HG03039 (cell line): ENCODE data around the gene TPM1.

ENCODE experiments used
- ATAC-seq: cut with Tn5 transposase; IDR thresholded peaks from one replicate; pipeline ENCODE4 v1.9.1; 2021; ENCODE audit warnings: mild to moderate bottlenecking, moderate library complexity; ENCODE audit not compliant: unreplicated experiment

Gene TPM1

DNA sequence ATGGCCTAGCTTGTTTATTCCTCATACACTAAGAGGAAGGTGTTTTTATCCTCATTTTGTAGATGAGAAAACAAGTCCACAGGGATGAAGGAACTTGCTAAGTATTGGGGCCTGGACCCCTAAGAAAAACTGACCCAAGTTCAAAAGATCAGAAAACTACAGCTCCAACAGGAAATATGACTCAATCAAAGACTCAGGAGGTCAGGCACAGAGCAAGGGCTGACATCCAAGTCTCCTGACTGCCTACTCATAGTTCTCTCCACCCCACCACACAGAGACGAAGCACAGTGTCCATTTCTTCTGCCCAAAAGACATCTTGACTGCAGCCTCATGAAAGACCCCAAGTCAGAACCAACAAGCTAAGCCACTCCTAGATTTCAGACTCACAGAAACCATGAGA is 26.9 kb upstream of the TPM1 start:
- no peak for ATAC-seq

DNA sequence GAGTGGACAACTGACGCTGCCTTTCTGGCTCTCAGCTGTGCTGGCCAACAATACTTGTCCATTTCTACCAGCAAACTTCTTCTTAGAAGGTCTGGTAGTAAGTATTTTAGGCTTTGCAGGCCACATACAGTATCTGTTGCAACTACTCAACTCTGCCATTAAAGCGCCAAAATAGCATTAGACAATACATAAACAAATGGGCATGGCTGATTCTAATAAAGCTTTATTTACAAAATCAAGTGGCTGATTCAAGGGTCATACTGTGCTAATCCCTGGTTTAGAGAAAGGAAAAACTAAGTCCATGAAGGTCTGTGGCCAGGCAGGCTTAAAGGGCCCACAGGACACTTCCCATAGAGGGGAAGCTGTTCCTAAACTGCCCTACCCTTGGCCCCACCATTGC is 26.3 kb upstream of the TPM1 start:
- ATAC-seq: no peak

DNA sequence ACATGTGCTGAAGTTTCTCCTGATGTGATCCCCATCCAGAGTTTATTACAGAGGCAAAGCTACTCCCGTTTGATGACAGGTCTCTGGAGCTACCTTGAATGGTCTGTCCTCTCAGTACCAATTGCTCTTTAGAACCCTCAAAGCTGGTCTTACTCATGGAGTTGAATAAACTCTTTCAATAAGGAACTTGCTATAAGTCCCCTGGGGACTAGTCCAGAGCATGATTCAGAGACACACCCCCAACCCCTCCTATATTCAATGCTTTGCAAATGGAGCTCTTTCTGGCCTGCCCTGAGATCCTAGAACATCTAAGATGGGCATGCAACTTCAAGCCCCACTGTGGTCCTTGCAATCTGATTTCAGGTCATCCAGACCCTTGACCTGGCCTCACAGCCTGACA is 23.9 kb upstream of the TPM1 start:
- ATAC-seq: no peak

DNA sequence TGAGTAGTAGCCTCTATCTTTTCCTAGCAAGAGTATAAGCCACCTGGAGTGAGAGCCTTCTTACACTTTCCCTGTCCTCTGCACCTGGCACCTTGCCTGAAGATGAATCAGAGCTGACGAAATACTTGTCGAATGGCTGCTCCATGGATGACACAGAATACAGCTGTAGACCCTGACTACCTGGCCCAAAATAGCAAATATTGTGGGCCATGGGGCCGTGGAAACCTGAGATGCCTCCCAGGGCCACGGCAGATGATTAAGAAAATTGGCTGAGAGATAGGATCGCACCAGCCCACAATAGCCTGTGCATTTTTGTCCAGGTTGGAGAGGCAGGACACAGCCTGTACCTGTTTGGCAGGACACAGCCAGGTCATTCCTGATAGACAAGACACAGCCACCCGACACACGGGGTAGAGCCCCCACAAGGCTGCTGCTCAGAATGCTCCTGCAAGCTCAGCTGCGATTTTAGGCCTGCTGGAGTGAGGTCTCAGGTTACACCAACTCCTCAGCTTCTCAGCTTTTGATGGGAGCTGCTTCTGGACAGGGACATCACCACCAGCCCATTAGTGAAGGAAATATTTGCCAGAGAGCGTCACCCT is 22.9 kb upstream of the TPM1 start:
- ATAC-seq: no peak

DNA sequence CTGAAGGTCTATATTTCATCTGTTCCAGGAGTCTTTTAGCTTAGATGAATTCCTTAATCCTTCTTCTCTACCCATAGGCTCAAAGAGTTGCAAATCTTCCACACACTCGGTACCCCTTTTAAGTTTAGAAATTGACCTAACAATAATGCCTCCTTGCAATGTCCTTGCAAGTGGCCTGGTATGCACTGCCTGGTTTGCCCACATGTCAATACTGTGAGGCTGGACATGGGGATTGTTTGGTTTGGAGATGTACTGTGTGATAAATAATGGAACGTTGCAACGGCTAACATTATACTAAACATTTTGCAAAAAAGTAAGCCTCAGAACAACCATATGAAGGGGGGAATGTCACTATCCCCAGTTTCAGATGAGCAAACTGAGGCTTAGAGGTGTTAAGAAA is 22.4 kb upstream of the TPM1 start:
- no peak for ATAC-seq

DNA sequence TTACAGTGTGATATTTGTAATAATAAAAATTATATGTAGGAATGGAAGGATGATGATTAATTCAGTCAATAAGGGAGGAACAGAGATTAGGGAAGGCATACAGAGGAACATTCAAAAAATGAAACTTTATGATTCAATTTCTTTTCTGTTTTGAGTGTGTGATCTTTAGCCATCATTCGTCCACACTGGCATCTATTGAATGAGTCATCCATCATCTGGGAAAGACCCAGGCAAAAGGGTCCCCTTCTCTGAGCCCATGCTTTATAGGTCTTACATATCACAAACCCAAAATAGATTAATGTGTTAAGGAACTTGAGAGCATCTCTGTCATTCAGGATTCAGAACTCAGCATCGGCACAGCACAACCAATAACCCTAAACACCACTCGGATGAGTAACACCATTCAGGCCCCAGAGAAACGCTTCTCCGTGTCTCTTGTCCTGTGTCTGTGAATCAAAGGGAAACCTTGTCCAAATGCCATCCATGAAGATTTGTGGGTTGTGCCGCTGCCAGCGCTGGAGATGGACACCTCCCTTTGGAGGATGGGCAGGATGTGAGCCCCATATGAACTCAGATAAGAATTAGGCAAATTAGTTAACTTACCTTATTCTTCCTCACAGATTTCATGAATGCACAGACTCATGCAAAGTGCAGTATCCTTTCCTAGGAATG is 21.7 kb upstream of the TPM1 start:
- ATAC-seq: no peak

DNA sequence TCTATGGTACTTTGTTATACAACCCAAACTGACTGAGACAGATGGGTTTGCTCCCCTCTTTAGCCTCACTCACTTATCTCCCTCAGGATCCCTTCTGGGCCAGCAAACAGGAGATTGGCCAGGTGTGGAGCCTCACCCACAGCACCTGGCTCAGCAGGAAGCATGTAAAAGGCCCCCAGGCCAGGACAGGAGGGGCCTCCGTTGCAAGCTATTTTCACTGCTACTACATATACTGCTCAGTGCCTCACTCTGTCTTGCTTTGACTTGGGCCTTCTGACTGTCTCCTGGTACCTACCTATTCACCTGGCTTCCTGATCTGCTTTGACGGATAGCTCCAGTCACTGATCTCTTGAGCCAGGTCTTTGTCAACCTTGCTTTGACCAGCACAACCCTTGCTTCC is 20.4 kb upstream of the TPM1 start:
- ATAC-seq: no peak

DNA sequence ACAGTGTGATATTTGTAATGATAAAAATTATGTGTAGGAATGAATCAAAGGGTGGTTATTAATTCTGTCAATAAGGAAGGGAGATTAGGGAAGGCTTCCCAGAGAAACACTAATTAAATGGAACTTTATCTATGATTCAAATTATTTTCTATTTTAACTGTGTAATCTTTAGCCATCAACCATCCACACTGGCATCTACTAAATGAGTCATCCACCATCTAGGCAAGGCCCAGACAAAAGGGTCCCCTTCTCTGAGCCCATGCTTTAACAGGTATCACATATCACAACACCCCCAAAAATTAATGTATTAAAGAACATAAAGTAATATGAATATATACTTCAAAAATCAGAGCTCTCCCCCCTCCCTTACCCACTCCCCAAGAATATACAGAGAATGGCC is 19.9 kb upstream of the TPM1 start:
- ATAC-seq: no peak

DNA sequence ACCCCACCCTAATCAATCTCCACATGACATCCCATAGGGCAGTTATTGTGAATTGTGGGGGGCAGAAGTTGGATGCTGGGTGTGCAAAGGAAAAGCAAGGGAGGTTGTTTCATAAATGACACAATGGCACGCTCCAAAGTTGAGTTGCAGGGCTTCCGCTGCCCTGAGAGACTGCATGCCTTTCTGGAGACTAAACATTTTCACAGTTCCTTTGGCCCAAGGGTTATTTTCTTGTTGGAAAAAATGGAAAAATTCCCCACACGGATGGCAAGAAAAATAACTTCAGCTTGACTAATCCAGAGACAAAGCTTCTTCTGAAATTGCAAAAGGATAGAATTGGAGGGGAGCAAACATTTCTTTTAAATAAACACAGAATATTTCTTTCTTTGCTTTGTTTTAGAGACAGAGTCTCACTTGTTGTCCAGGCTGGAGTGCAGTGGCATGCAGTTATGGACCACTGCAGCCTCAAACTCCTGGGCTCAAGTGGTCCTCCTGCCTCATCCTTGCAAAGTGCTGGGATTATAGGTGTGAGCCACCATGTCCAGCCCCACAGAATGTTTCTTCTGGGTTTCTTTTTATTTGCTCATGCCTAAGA is 19.1 kb upstream of the TPM1 start:
- ATAC-seq: no peak

DNA sequence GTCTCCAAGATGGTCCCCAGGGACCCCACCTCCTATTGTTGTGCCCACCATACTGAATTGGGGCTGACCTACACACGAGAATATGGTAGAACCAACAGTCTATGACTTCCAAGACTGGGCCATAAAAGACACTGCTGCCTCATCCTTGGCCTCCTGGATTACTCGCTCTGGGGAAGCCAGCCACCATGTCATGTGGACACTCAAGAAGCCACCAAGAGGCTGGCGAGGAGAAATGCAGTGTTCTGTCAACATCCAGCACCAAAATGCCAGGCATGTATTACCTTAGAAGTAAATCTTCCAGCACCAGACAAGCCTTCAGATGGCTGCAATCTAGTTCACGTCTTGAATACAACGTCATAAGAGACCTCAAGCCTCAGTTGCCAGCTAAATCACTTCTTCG is 17.1 kb upstream of the TPM1 start:
- ATAC-seq: no peak

DNA sequence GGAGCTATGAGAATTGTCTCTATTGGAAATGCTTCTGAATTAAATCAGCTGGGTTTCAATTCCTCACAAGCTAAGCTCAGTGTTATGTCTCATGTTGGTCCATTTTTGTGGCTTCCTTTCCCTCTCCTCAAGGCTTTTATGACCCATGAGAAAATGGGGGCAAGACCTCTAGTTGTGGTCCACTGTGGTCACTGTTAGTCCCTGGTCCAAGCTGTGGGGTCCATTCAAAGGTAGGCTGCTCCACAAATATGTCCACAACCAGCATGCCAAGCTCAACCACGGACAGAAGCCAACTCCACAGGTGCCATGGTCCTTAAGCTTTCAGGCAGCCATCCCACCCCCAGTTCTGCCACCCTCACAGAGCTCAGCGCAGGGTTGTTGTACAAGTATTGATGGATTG is 14.9 kb upstream of the TPM1 start:
- no peak for ATAC-seq

DNA sequence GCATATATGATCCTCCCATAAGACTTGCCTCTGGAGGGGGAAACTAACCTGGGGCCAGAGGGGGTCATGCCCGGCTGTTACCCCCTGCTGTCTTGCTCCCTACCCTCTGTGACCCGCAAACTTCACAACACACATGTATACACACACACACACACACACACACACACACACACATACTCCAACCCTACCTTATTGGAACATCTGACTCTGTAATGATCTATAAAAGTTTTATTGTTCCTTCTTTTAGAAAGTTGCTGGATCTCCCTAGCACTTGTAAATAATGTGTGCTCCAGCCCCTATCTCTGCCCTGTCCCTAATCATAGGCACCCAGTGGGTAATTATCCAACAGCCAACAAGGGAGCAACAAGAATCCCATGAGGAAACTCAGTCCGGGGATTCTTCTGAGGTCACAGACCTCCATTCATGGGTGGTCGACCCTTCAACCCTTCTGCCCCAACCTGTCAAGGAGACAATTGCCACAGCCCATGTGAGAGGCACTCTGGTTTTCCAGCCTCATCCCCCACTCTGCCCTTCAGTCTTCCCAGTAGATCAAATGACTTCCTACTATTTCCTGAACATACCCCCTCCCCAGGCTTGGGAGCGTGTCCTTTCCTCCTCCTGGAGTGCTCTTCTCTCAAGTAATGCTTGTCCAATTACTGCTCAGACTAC is 14.0 kb upstream of the TPM1 start:
- ATAC-seq: no peak

DNA sequence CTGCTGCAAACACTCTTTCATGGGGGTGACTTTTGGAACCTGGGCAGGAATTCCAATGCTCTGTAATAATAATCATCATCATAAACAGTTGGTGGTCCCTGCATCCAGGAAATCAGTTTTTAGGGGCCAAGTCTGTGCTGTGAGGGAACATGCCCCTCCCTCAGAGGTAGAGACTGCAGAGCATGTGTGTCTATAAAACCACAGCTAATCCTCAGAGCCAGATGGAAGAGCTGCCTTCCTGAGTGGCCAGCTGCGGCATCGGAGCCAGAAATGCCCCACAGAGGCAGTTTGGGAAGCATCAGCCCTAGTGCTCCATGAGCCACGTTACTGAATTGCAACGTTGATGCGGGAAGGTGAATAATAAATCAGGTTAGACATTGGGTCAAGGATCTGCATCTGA is 12.9 kb upstream of the TPM1 start:
- no peak for ATAC-seq

DNA sequence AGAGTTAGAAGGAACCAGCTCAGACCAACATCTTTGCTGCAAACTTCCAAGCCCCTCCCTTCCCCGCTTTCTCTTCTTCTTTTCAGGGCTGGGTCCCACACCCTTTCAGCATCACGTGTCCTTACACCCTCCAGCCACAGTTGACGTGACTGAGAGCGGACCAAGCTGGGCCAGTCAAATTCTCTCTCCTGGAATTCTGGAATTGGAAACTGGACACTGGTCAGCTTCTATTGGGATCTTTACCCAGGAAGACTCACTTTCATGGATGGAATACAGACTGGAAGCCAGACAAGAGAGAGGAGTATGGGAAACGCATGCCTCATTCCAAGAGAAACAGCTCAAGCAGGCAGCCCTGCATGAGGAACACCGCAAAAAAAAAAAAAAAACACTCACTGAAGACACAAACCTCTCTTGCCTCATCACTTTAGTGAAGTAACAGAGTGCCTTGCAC is 12.4 kb upstream of the TPM1 start:
- ATAC-seq: no peak

DNA sequence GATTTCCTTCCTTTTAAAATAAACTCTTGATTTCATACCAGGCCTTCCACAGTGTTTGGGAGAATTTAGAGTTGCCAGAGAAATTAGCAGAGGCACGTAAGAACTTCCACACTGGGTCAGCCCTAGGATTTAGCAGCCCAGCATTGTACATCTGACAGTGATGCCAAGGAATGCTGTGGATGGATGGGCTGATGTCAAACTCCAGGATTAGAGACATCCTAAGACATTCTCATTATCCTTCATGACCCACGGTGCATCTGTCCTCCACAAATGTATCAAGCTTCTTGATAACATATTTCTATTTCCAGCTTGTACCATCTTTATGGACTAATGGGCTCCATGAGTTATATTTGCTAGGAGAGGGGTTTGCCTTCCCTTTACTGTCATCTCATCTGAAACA is 8.0 kb upstream of the TPM1 start:
- no peak for ATAC-seq

DNA sequence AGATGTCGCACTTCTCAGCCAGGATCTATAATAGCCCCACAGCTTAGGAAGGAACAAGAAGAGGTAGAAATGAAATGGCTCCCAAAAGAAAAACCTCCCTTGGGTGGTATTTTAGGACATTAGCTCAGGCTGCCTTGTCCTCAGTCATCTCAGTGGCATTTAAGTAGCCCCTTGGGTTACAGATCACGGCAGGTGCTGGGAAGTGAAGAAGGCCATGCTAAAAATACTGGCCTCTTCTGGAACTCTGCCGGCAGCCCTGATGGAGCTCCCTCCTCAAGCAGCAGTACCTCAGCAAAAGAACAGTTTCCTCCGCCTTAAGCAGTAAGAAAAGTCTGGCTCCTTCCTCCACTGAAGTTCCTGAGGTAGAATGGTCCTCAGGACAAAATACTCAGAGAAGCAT is 7.3 kb upstream of the TPM1 start:
- ATAC-seq: no peak

DNA sequence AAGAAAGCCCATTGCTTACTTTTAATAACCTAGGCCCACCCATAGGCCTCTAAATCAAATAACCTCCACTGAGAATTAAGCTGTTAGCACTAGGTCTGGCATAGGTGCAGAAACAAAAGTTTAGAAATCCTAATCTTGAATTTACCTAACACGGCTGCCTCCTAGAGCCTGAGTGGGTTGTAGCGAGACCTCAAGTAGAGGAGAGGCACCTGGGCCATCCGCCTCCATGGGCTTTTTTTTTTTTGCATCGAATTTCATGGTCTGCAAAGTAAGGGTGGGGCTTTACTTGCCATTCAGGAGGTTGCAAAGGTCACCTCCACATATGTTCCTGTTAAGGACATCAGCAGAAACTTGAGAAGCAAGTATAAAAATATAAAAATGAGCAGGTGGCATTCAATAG is 6.6 kb upstream of the TPM1 start:
- no peak for ATAC-seq

DNA sequence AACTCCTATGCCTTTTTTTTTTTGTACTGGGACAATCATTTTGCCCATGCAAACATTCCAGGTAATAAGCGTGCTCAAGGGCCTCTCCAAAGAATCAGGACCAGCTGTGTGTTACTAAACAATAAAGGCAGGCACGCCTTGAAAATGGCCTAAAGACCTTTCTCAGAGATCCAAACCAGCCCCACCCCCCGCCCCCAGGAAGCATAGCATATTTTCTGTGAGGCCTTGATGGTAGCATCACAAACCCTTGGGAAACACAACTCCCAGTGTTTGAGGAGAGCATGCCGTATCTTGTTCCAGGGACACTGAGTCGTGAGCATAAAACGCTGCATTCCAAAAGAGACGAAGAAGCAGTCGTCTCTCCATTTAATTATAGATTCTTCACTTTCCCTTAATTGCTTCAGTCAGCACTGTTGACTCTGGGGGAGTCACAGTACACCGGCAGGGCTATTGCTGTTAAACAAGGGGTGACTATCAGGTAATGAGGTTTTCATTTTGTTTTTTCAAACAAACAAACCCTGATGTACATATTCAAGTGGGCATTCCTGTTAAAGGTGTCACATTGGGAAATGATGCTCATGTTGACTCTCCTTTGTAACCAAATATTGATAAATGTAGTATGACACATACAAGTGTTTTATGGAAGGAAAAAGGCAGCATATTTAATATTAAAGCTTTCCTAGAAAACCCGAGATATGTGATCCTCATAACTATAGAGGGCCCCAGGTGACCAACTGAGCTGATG is 4.4 kb upstream of the TPM1 start:
- no peak for ATAC-seq

DNA sequence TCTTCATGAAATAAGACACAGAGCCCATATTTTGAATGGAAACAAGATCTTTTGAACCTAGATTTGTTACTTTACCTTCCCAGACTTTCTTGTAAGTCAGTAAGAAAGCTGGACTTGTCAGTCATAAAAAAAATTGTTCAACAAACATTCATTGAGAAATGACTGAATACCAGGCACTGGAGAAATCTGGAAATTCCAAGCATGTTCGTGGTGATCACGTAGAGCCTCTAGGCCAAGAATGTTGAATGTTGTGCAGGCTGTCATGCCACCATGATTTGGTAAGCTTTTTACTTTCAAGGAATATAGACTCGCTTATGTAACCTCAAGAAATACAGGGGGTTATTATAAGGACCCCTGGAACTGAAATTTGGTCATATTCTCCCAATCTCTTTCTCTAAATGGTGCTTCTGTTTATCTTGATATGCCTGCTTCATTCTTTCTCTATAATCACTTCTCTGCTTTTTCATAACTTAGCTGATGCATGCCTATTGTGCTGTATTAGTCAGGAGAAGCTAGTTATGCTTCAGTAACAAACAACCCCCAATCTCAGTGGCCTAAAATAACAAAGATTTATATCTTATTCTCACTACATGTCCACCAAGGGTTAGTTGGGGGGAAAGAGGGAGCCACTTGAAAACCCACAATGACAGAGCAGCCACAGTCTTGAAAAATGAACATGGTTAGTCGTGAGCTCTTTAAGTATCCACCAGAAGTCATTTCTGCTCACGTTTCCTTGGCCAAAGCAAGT is 3.4 kb upstream of the TPM1 start:
- ATAC-seq: no peak

DNA sequence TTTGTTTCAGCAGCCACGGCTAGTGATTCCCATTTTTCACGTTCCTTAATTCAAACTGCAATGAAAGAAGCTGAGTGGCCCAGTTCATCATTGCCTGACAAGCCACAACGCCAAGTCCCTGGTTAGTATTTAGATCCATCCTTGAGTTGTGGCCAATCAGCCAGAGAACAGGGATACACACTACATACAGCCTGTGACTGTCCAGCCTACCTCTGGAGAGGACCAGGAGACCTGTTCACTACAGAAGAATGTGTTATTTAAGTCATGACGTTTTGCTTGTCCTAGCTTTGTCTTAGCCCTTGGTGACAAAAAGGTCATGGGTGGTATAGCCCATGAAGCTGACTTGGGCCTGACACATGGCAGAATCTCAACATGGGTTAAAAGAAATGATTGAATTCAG is 2.7 kb upstream of the TPM1 start:
- ATAC-seq: no peak

DNA sequence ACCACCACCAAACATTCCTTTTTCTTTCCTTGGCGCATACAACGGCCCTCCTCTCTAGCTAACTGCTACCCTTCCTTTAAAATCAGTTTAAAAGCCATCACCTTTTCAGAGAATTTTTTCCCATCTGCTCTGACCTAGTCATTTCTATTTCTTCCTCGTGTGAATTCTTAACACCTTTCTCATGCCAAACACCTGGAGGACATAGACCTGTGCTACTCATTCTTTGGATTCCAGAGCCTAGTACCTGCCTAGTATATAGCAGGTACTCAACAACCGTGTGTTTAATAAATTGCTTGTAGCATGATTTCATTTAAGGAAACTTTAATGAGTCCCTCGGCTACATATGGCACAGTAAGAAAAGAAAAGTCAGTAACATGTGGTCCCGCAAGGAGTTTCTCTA is 2.0 kb upstream of the TPM1 start:
- ATAC-seq: no peak
